Stimulated activated CD4-positive, alpha-beta T cell treated with anti-CD3 and anti-CD28 coated beads, Interleukin-4, amount 100 ng/mL, for 48 hours (primary cell): ENCODE measurements around the gene HEPACAM.

Experiments used
- DNase-seq, 2 donors: peaks; one replicate each; pipeline ENCODE4 v3.0.0-alpha.2; 2020; ENCODE audit warnings: low read depth in 2 of 2

HEPACAM gene

GRCh38 chr11:124942466-124943253 lies 6.8 kb upstream of the HEPACAM start:
- no peak for DNase-seq

- DNase-seq, result no peak
Observed at GRCh38 chr11:124941703-124942102, 5.9 kb upstream of the HEPACAM start.

DNA sequence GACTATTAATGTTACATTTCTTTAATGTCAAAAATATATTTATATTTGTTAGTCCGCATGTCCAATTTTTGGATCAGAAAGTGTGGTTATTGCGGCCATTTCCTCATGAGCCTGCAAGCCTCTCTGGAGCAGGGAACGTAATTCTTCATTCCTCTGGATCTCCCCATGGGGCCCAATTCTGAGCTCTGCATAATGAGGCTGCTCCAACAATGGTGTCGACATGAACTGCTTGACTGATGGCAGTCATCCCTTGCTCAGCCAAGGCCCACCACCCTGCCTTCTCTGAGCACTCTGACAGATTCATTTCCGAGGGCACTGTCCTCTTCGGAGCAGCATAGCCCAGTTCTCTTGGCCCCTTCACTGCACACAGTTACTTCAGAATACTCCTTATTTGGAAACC lies 3.1 kb upstream of the HEPACAM start:
- DNase-seq, result no peak

- DNase-seq, result no peak
Observed at GRCh38 chr11:124938206-124938765, 2.4 kb upstream of the HEPACAM start.

DNA sequence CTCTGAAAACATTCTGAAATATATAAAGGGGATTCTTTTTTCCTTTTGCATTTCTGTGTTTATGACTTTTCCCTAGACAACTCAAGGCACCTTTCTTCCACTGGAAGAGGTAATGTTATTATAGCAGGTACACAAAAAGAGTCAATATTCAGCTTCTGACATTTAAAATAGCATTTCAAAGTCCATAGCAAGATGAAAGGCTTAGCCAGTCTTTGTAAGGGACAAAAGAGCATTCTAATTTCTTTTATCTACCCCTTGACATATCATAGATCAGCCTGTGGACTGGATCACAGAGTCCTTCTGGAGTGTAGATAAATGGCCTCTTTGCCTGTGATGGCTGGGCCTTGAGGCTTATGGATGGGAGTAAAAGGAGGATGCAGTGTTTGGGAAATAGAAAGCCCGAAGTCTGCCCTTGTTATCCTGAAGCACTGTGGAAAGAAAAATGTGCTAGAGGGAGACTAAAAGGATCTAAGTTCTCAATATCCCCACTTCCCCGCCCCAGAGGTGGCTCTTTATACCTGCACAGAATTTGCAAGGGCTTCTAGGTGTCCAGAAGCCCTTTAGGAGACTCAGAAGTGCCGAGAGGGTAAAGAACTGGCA lies 1.6 kb upstream of the HEPACAM start:
- no peak for DNase-seq

DNA sequence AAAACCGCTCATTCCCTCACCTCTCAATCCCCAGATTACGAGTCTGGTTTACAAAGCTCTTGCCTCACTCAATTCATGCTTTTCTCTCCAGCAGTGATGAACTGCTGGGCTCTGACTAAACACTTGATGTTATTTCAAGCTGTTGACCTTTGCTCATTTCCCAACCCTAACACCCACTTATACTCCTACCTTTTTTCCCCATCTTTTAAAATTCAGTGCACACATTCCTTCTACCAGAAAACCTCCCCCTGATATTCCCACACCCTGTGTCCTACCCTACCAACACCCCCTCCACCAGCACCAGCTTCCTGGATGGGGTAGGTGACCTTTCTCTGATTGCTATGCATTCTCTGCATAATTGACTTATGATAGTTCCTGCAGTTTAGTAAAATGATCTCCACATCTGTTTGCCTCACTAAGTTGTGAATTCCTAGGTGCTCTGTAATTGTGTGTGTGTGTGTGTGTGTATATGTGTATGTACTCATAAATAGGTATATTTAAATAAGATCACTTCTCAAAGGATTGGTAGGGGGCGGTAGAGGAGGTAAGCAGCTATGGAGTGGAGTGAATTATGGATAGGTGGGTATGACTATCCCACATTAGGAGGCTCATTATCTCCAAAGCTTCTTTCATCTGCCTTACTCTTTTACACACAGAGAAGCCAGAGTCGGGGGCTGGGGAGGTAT lies 842 bp downstream of the HEPACAM start:
- DNase-seq, result no peak

GRCh38 chr11:124930799-124931198 lies 5.0 kb downstream of the HEPACAM start:
- no peak for DNase-seq

DNA sequence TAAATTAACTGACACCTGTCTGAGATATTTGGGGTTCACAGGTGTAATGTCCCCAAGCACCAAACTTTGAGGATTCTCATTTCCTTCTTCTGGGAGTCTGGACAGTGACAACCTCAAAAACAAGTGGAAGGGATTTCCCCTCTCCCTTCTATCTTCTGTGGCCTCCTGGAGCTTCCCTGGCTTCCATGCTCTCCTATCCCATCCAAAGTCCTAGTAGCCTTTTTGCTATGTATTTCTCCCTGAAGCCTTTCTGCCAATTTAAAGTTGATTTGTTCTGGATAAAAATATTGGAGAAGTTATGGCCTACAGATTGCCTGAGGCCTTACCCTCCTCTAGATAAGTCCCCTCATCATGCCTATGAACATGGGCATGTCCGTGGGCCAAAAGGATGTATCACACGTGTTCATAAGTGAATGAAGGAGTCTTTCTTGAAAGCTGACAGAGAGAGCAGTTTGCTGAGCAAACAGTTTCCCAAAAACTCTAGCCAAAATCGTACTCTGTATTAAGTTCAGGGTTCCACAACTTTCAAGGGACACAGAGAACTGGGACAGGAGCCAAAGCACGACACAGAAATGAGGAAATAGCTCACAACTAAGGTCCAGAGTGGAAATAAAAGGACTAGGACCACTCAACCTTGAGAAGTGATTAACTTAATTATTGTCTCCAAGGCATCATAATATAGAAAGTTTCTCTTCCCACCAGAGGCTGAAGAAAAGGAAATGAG lies 6.7 kb downstream of the HEPACAM start:
- DNase-seq, result no peak

DNA sequence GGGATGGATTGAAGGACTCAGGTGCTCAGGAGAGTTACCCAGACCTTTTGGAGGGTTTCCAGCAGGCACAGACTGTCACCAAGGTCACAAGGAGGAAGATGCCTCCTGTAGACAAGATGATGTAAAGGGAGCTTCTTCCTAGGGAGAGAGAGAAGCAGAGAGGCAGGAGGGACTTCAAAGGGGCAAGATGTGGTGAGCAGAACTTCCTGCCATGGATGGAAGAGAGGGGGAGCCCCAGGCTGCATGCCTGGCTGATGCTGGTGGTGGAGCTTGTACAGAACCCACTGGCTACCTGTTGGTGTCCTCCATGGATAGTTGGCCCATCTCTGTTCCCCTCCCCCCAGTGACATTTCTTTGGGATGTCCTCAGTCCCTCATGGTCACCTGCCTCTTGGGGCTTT lies 12.6 kb downstream of the HEPACAM start:
- DNase-seq, result no peak

DNA sequence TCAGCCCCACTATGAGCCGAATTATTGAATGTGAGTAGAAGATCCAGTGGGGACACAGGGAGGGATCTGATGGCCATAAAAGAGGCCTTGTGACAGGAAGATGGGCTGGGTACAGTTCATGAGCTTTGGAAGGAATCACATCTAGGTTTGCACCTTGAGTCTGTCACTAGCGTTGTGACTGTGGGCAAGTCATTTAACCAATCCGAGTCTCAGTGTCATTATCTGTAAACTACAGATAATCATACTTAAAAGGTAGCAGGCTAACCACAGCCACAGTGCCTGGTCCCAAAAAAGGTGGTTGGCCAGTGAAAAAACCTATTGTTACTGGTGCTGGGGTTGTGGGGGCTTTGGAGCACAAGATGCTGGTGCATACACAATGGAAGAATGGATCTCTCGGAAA lies 13.0 kb downstream of the HEPACAM start:
- DNase-seq, result no peak

- peak; percentile 57 to 70 for DNase-seq
Observed at GRCh38 chr11:124920870-124921609, 14.8 kb downstream of the HEPACAM start.

DNA sequence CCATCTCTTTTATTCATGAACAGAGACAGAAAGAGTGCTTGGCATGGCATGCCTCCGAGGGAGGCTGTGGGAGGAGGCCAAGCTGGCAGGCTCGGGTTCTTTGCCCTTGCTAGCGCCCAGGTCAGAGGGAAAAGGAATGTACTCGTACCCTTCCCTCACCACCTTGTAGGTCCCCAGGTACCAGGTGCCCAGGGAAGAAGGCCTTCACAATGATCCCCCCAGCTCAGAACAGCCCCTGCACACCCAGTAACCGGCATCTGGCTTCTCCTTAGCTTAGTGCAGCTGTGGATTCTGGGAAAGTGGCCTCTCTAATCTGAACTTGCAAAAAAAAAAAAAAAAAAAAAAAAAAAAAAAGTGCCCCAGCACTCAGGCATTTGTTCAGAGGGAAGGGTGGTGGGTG lies 15.5 kb downstream of the HEPACAM start:
- no peak for DNase-seq

- no peak for DNase-seq
Observed at GRCh38 chr11:124919898-124920297, 15.9 kb downstream of the HEPACAM start.

DNA sequence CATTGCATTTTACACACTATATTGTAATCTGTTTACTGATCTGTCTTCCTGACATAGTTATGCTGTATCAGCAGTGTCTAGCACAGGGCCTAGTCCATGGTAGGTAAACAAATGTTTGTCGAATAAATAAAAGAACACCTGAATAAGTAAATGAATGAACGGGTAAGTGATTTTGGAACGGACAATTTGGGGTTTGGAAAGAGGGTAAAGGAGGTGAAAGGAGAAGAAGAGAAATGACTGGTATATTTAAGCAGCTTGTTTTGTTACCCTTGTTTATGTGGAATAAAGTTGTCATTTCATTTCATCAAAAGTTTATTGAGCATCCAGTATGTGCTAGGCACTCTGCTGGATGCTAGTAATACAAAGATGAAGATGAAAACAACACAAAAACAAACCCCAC lies 16.9 kb downstream of the HEPACAM start, which contains the start of gene HEPN1:
Gene HEPN1 (plus strand): TSS at position 301 of the 400 bp plus-strand sequence.
- no peak for DNase-seq

DNA sequence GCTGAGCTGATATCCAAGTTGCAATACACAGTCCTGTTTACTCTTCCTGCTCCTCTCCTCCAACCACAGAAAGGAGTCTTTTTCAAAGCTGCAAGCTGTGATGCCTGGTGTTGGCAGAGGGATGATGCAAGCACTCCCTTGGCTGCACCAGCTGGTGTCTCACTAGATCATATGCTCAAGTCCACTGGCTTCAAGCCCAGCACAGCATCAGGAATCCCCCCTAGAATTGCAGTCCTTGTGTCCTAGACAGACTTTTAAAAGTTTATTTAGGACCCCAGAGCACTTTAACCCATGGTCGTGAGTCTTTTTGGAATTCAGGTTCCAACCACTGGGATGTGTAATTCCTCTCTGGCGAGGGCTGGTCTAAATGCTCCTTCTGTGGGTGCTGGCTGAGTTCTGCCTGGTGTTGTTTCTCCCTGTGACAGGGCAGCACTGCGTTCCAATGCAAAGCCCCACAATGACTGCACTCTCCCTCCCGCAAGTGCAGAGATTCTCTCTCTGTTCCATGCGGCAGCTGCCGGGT lies 18.7 kb downstream of the HEPACAM start:
- no peak for DNase-seq

- no peak for DNase-seq
Observed at GRCh38 chr11:124916370-124916710, 19.5 kb downstream of the HEPACAM start.

GRCh38 chr11:124915541-124916369 lies 20.1 kb downstream of the HEPACAM start:
- DNase-seq, result no peak

DNA sequence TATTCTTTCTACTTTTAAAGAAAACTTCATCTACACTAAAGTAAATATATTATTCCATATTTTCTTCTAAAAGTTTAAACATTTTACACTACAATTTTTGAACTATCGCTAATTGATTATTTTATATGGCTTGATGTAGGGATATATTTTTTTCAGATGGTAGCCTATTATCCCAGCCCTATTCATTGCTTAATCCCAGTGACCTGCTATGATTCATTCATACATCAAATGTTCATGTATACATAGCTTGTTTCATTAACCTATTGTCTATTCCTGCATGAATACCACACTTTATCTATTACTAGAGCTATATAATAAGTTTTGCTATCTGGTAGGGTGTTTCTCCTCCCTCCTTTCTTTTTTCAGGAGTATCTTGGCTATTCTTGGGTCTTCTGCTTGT lies 33.2 kb downstream of the HEPACAM start:
- DNase-seq, result no peak

GRCh38 chr11:124900464-124900863 lies 35.4 kb downstream of the HEPACAM start:
- no peak for DNase-seq
